A673 (cell line): ENCODE data around the gene SLC39A6.

Source experiments
- CTCF ChIP-seq: fragments of 300-800, 200-600 bp; sonication (generic); conservative IDR thresholded peaks from 2 replicates; pipeline ENCODE4 v1.5.1; 2017; ENCODE audit warnings: low read depth, mild to moderate bottlenecking, antibody characterized with exemption, low read length, moderate library complexity, mixed read lengths
- EZH2 ChIP-seq: fragments of 200-600 bp; sonication (generic); IDR thresholded peaks from 2 replicates; pipeline ENCODE4 v1.6.1; 2017; ENCODE audit warnings: borderline replicate concordance, low read depth, mild to moderate bottlenecking, mixed read lengths, antibody characterized with exemption, low read length; ENCODE audit not compliant: poor library complexity, severe bottlenecking

DNA sequence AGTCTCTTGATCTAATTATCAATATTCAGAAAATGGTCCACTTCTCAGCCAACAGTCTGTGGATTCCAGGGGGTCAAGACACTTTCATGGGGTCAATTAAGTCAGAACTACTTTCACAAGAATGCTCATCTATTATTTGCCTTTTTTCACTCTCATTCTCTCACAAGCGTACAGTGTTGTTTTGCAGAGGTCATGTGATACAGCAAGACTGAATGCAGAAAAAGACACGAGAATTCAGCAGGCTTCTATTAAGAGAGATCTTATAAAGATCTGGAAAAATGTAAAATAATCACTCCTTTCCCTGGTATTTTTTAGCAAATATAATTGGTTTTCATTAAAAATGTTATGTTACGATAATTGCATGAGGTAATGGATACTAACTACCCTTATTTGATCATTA is 70.5 kb downstream of the SLC39A6 start:
- TF ChIP-seq CTCF: no peak
- TF ChIP-seq EZH2: no peak
